ENCODE data around the gene PRR7.

Gene PRR7

DNA sequence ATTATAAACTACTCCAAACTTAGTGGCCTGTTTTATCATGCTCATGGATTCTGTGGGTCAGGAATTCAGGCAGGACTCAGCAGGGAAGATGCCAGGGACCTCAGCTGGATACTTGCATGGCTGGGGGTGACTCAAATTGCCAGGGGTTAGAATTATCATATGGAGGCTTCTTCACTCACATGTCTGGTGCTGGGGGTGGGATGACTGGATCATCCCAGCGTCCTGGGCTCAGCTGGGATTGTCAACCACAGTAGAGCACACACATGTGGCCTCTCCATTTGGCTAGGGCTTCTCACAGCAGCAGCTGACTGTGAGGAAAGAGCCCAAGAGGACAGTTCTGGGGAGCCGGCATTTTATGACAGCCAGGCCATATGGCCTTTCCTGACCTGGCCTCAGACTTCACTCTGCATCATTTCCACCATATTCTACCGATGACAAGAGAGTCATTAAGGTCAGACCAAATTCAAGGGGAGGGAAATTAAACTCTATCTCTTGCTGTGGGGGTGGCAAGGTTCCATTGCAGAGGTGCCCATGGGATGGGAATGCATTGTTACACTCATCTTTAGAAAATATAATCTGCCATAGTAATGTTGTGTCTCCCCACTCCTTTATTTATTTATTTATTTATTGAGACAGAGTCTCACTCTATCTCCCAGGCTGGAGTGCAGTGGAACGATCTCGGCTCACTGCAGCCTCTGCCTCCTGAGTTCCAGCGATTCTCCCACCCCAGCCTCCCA is 25.4 kb upstream of the PRR7 start:
- no peak for DNase-seq
- Histone ChIP-seq H3K9me3 (no peaks in the 10 kb centered on the region), H3K4me3 (ENCODE audit: low read depth, low read length) (no peak overlapping the region), H3K4me1 (no peaks in the 10 kb centered on the region), H3K27me3 (no peaks in the 10 kb centered on the region), H3K36me3 (no peaks in the 10 kb centered on the region)
- TF ChIP-seq, protein P1, sequence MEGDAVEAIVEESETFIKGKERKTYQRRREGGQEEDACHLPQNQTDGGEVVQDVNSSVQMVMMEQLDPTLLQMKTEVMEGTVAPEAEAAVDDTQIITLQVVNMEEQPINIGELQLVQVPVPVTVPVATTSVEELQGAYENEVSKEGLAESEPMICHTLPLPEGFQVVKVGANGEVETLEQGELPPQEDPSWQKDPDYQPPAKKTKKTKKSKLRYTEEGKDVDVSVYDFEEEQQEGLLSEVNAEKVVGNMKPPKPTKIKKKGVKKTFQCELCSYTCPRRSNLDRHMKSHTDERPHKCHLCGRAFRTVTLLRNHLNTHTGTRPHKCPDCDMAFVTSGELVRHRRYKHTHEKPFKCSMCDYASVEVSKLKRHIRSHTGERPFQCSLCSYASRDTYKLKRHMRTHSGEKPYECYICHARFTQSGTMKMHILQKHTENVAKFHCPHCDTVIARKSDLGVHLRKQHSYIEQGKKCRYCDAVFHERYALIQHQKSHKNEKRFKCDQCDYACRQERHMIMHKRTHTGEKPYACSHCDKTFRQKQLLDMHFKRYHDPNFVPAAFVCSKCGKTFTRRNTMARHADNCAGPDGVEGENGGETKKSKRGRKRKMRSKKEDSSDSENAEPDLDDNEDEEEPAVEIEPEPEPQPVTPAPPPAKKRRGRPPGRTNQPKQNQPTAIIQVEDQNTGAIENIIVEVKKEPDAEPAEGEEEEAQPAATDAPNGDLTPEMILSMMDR (IDR thresholded peaks at IDR 0.05; ENCODE audit: low read depth, low read length): no peak

DNA sequence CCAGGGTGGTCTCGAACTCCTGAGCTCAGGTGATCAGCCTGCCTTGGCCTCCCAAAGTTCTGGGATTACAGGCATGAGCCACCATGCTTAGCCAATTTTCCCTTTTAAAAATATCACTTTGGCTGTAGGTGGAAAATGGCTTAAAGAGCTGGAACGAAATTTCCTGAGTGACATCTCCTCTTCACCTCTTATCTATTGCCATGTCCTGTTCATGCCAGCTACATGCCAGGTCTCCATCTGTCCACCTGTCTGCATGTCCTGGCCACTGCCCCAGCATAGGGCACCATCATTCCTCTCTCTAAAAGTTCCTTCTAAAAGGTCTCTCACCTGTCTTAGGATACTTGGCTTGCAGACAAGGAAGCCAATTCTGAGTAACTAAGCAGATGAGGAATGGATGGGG is 22.9 kb upstream of the PRR7 start:
- TF ChIP-seq, protein P1 (IDR thresholded peaks at IDR 0.05; ENCODE audit: low read depth, low read length): no peak
- no peaks in the 10 kb centered on the region for H3K9me3 ChIP-seq
- no peaks in the 10 kb centered on the region; the same call in 1 of the 2 replicates for H3K36me3 ChIP-seq
- H3K27me3 ChIP-seq: no peaks in the 10 kb centered on the region
- no peak for DNase-seq
- H3K4me1 ChIP-seq: no peaks in the 10 kb centered on the region; the same call in 1 of the 2 replicates
- no peak overlapping the region for H3K4me3 ChIP-seq (ENCODE audit: low read depth, low read length)

DNA sequence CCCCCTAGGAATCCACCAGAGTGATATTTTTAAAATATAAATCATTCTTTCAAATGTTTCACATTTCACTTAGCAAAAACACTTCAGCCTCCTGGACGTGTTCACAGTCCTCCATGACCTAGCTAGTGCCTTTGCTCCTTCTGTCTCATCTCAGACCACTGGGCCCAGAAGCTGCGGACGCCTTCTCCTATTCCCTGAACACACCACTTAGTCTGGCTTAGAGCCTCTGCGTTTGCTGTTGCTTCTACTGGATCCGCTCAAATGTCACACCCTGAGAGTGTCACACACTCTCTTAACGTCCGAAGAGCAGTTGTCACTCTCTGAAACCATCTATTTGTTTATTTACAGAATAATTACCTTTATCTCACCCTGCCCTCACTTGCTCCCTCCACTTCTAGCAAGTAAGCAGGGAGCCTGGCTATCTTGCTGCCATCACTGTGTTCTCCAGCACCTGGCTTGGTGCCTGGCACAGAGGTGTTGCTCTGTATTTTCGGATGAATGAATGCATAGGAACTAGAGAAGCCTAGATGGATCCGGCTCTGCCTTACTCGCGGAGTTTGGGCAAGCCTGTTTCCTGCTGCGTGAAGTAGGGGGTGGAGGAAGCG is 21.3 kb upstream of the PRR7 start:
- DNase-seq: no peak
- H3K4me3 ChIP-seq (ENCODE audit: low read depth, low read length): peak overlapping the region; percentile 74
- peaks cover 3% of the 10 kb centered on the region for H3K4me1 ChIP-seq
- no peaks in the 10 kb centered on the region for H3K9me3 ChIP-seq
- no peaks in the 10 kb centered on the region for H3K27me3 ChIP-seq
- TF ChIP-seq, protein P1 (IDR thresholded peaks at IDR 0.05; ENCODE audit: low read depth, low read length): no peak
- peaks cover 1% of the 10 kb centered on the region for H3K36me3 ChIP-seq

DNA sequence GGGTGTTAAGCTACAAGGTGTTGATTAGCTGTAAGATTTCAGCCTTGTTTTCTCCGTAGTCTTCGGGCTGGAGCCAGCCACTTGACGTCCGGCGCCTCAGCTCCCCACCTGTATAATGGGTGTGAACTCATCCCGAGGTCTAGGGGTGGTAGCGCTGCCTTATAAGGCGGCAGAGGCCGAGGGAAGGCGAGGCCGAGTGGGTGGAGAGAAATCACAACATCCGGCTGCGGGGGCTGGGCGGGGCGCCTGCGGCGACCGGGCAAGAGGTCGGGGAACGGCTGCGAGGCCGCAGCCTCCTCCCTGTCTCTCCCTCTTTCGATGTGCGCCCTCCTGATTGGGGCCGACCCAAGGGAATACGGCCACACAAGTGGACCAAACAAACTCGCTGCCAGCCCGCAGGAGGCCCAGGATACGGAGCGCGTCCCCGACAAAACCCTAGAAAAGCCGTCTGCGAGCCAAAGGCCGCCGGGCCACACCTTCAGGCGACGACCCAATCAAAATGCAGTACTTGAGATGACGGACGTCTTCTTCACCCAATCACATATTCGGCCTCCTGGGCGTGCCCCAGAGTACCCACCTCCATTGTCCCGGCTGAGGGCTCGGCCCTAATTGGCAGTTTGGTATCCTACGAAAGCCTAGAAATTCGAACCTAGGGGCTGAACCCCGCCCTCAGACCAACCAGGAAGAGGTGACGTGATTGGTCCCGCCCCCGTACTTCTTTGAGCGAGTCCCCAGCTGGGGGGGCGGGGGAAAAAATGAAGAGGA is 20.6 kb upstream of the PRR7 start:
- peak; percentile 100 for DNase-seq
- Histone ChIP-seq H3K4me3 (ENCODE audit: low read depth, low read length) (peak overlapping the region; percentile 74), H3K9me3 (no peaks in the 10 kb centered on the region), H3K4me1 (peaks cover 4% of the 10 kb centered on the region), H3K36me3 (peaks cover 6% of the 10 kb centered on the region), H3K27me3 (no peaks in the 10 kb centered on the region)
- TF ChIP-seq, protein P1 (IDR thresholded peaks at IDR 0.05; ENCODE audit: low read depth, low read length): no peak

DNA sequence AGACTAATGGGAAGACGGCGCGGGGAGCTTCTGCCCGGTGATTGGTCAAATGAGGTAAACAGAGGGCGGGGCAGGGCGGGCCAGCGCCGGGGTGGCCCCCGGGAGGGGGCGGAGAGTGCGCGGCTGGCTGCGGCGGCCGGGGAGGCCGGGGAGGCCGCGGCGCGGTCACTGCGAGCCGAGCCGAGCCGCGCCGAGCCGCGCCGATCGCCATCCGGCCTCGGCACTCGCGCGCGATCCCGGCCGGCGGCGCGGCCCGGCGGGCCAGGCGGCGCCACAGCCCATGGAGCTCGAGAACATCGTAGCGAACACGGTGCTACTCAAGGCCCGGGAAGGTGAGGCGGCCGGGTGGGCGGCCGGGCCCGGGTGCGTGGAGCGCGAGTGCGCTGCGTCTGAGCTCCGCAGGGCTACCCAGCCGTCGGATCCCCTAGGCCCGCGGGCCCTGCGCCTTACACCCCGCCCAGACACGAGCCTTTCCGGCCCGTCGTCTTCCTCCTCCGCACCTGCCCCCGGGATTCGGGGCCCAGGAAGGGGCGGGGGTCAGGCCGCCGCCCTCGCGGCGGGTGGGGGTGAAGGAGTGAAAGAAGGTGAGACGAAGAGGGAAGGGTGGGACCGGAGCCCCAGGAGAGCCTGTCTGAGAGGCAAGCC is 19.9 kb upstream of the PRR7 start, which contains the start of gene GRK6:
Gene GRK6, plus strand, starts transcription at position 111 of the 645 bp plus-strand sequence. Its CDS starts 170 bp downstream, at position 281.
- Histone ChIP-seq H3K27me3 (no peaks in the 10 kb centered on the region), H3K36me3 (peaks cover 6% of the 10 kb centered on the region), H3K4me1 (peaks cover 11% of the 10 kb centered on the region), H3K9me3 (no peaks in the 10 kb centered on the region), H3K4me3 (ENCODE audit: low read depth, low read length) (peak within 1 kb of the TSS; percentile 93)
- no peak for DNase-seq
- TF ChIP-seq, protein P1 (IDR thresholded peaks at IDR 0.05; ENCODE audit: low read depth, low read length): no peak
